Transverse colon (tissue), 3 donors: ENCODE measurements around the gene EHD4.

Experiments used
- CTCF ChIP-seq, 5 experiments: fragments of 200-600 bp in 3 of 5; fragments of 450-650 bp in 2 of 5; sonication (generic) in 3 of 5; IDR thresholded peaks; 1 replicate in 2 of 5; 2 replicates in 3 of 5; pipeline ENCODE4 v1.5.1; 2016 to 2017; ENCODE audit warnings: antibody characterized with exemption in 5 of 5, inconsistent platforms in 3 of 5, mild to moderate bottlenecking in 2 of 5, moderate library complexity in 1 of 5
- POLR2A ChIP-seq: fragments of 450-650 bp; IDR thresholded peaks from one replicate; pipeline ENCODE4 v1.6.1; 2016; ENCODE audit warnings: antibody characterized with exemption, mild to moderate bottlenecking, moderate library complexity

DNA sequence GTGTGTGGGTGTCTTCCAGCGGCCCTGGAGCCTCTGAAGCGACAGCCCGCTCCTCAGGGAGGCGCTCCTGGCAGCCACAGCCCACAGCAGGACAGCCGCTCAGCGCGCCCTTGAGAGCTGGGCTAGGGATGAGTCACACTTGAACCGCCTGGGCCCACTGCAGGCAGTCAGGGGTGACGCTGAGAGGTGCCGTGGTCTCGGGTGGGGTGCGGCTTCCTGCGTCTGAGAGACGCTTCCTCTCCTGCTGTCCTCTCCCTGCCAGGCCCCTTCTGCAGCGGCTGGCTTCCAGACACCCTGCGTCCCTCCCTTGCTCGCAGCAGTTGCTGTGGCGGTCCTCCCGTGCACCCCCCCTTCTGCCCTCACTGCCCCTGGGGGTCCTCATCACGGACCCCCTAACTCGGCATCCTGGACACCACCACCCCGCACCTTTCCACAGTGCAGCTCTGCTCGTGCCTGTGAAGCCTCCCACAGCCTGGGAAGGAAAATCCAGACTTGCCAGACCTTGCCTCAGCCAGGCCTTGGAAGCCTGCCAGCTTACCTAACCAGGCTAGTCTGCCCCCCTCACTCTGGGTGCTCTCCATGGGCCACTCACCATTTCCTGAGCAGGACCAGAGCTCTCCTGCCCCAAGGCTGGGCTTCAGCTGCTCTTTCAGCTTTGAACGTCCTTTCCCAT is 77.4 kb downstream of the EHD4 start:
- TF ChIP-seq POLR2A (no peak), CTCF (IDR thresholded peaks at IDR 0.05) (no peak)
